Inferior parietal cortex (tissue), 1 donor: ENCODE data around the gene MTIF3.

Experiments
- DNase-seq: peaks from one replicate; pipeline ENCODE4 v3.0.0-alpha.2; 2016; ENCODE audit errors: extremely low spot score

The MTIF3 gene

GRCh38 chr13:27455331-27455855 is 5.0 kb upstream of the MTIF3 start:
- DNase-seq: no peak

GRCh38 chr13:27450921-27451471 is 632 bp upstream of the MTIF3 start:
- peak; percentile 42 for DNase-seq

GRCh38 chr13:27449081-27449603 is 1.2 kb downstream of the MTIF3 start:
- no peak for DNase-seq

GRCh38 chr13:27448308-27448707 is 2.1 kb downstream of the MTIF3 start:
- no peak for DNase-seq

GRCh38 chr13:27446986-27447583 is 3.3 kb downstream of the MTIF3 start:
- DNase-seq: no peak

GRCh38 chr13:27442797-27443196 is 7.6 kb downstream of the MTIF3 start:
- DNase-seq: no peak

- no peak for DNase-seq
Measured at GRCh38 chr13:27442071-27442647, 8.2 kb downstream of the MTIF3 start.

- no peak for DNase-seq
Measured at GRCh38 chr13:27440408-27440807, 10.0 kb downstream of the MTIF3 start.

- DNase-seq: no peak
Measured at GRCh38 chr13:27437126-27437525, 13.2 kb downstream of the MTIF3 start.

- no peak for DNase-seq
Measured at GRCh38 chr13:27432611-27433210, 17.7 kb downstream of the MTIF3 start.

- DNase-seq: no peak
Measured at GRCh38 chr13:27432180-27432579, 18.2 kb downstream of the MTIF3 start.

GRCh38 chr13:27428160-27428559 is 22.2 kb downstream of the MTIF3 start:
- DNase-seq: no peak

GRCh38 chr13:27427641-27428040 is 22.7 kb downstream of the MTIF3 start:
- DNase-seq: no peak

GRCh38 chr13:27425918-27426630 is 24.3 kb downstream of the MTIF3 start:
- peak; percentile 49 for DNase-seq

GRCh38 chr13:27425158-27425917 is 25.0 kb downstream of the MTIF3 start:
- no peak for DNase-seq

- DNase-seq: peak; percentile 85
Measured at GRCh38 chr13:27424246-27425157, 25.9 kb downstream of the MTIF3 start, which contains the start of gene GTF3A. Gene GTF3A (plus strand): TSS chr13:27424619.

- DNase-seq: no peak
Measured at GRCh38 chr13:27423333-27423732, 27.0 kb downstream of the MTIF3 start.

- no peak for DNase-seq
Measured at GRCh38 chr13:27421101-27421871, 29.1 kb downstream of the MTIF3 start.

- no peak for DNase-seq
Measured at GRCh38 chr13:27419328-27419727, 31.0 kb downstream of the MTIF3 start.
